PC-9 (cell line): ENCODE measurements around the gene HMHB1. TPM values are rescaled to one million over a fixed set of nuclear protein-coding genes. Genes with fewer than 3 reads are reported as not detected.

Experiments used
- BruUV-seq: library from RNA; stranded (reverse); fragments of 400-500 nt; replicated peaks from 2 replicates; lab custom pipeline; 2021; lab: Mats Ljungman, UMichigan
- CTCF ChIA-PET: fragments of 300-600 bp; sonication (Branson Sonifier 250); formaldehyde crosslinking; loops from one replicate; lab custom pipeline; 2022; ENCODE audit warnings: antibody characterized with exemption; lab: Charles Lee
- POLR2A ChIA-PET: fragments of 300-600 bp; sonication (Branson Sonifier 250); formaldehyde crosslinking; loops from one replicate; lab custom pipeline; 2022; ENCODE audit warnings: antibody characterized with exemption; ENCODE audit not compliant: unreplicated experiment; lab: Charles Lee
- DNase-seq, 2 experiments: peaks; one replicate each; pipeline versions ENCODE4 v3.0.0 to v3.0.0-alpha.2; 2015 to 2022; ENCODE audit warnings: mixed read lengths in 1 of 2
- H2AFZ ChIP-seq: fragments of 200-600 bp; sonication (generic); 2 replicates; pipeline ENCODE4 v1.8.1; 2017; ENCODE audit warnings: antibody characterized with exemption
- H3F3A ChIP-seq: fragments of 200-600 bp; sonication (generic); 2 replicates; pipeline ENCODE4 v1.8.1; 2017; ENCODE audit warnings: antibody characterized with exemption, mild to moderate bottlenecking, low read depth; ENCODE audit not compliant: insufficient read depth
- H3K27ac ChIP-seq: fragments of 200-600 bp; sonication (generic); 2 replicates; pipeline ENCODE4 v1.6.1; 2016; ENCODE audit warnings: mixed run types
- H3K27me3 ChIP-seq: fragments of 200-600 bp; sonication (generic); 2 replicates; pipeline ENCODE4 v1.6.1; 2016; ENCODE audit warnings: low read depth, mixed run types; ENCODE audit not compliant: insufficient read depth
- H3K36me3 ChIP-seq: fragments of 200-600 bp; sonication (generic); 2 replicates; pipeline ENCODE4 v1.6.1; 2016; ENCODE audit warnings: low read depth, mixed run types
- H3K4me1 ChIP-seq: fragments of 200-600 bp; sonication (generic); replicated peaks from 2 replicates; pipeline ENCODE4 v1.6.1; 2016; ENCODE audit warnings: mixed run types; ENCODE audit not compliant: insufficient read depth
- H3K4me2 ChIP-seq: fragments of 200-600 bp; sonication (generic); 2 replicates; pipeline ENCODE4 v1.6.1; 2017; ENCODE audit warnings: mixed run types
- H3K4me3 ChIP-seq: fragments of 200-600 bp; sonication (generic); 2 replicates; pipeline ENCODE4 v1.6.1; 2016; ENCODE audit warnings: mixed run types
- H3K79me2 ChIP-seq: fragments of 200-600 bp; sonication (generic); 2 replicates; pipeline ENCODE4 v1.6.1; 2017; ENCODE audit warnings: low read depth, mixed run types
- H3K9me2 ChIP-seq: fragments of 200-600 bp; sonication (generic); 2 replicates; pipeline ENCODE4 v1.8.1; 2017; ENCODE audit warnings: mild to moderate bottlenecking; ENCODE audit not compliant: insufficient read depth
- H3K9me3 ChIP-seq: fragments of 200-600 bp; sonication (generic); 2 replicates; pipeline ENCODE4 v1.8.1; 2016; ENCODE audit warnings: low read depth; ENCODE audit not compliant: insufficient read depth
- H4K20me1 ChIP-seq: fragments of 200-600 bp; sonication (generic); 2 replicates; pipeline ENCODE4 v1.8.1; 2017; ENCODE audit not compliant: insufficient read depth
- CTCF ChIP-seq: fragments of 200-600 bp; sonication (generic); conservative IDR thresholded peaks from 2 replicates; pipeline ENCODE4 v1.6.1; 2017; ENCODE audit warnings: mixed run types, antibody characterized with exemption, mild to moderate bottlenecking, moderate library complexity
- EZH2 ChIP-seq: fragments of 200-600 bp; sonication (generic); IDR thresholded peaks from 2 replicates; pipeline ENCODE4 v1.8.0; 2017; ENCODE audit warnings: antibody characterized with exemption, low read depth
- intact Hi-C: fragments of 100-400 bp; cut with micrococcal nuclease; formaldehyde crosslinking; loops from one replicate; pipeline ENCODE4 v1.10.0; 2022; ENCODE audit not compliant: unreplicated experiment
- total RNA-seq: library from RNA; stranded (reverse); gene quantifications from 2 replicates; pipeline ENCODE4 v1.2.3, GENCODE V29; 2021

Gene HMHB1
- total RNA-seq, 1 experiment from 2014 or later: not detected

GRCh38 chr5:143771602-143772001 lies 40.4 kb upstream of the HMHB1 start:
- Histone ChIP-seq H3K4me1 (0 out of 2 replicates have a peak, but pooled peaks cover 8% of the 10 kb centered on the region), H3K27me3 (no peaks in the 10 kb centered on the region)

DNA sequence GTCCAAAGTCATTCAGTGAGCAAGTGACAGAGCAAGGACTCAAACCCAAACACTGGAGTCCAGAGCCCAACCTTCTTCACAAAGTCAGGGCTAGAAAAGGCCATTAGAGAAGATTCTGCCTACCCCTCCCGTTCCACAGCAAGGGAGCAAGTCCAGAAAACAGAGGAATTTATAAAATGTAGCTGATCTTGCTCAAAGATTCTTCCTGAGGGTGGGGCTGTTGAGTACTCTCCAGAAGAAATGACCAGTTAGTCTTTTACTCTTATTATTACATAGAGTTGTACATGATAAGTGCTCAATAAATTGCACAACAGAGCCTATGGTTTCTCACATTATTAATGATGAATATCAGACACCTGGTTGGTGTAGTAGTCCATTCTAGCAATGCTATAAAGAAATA lies 39.3 kb upstream of the HMHB1 start:
- no peaks in the 10 kb centered on the region for H3K9me2 ChIP-seq
- ChIA-PET CTCF (no interaction called here), POLR2A (no interaction called here)
- TF ChIP-seq EZH2: no peak
- no peak for TF ChIP-seq CTCF
- H2AFZ ChIP-seq: no peak overlapping the region
- 0 out of 2 replicates have a peak, but pooled peaks cover 8% of the 10 kb centered on the region for H3K4me1 ChIP-seq
- no peaks in the 10 kb centered on the region for H3K9me3 ChIP-seq
- no peaks in the 10 kb centered on the region for H3K79me2 ChIP-seq
- no peak overlapping the region for H3K27ac ChIP-seq
- H4K20me1 ChIP-seq: no peaks in the 10 kb centered on the region
- H3K4me3 ChIP-seq: no peak overlapping the region
- intact Hi-C loops: no loop called here
- BruUV-seq: no TSS peak
- no peaks in the 10 kb centered on the region for H3K36me3 ChIP-seq
- H3K4me2 ChIP-seq: no peak overlapping the region
- no peak for DNase-seq
- no peaks in the 10 kb centered on the region for H3F3A ChIP-seq
- no peaks in the 10 kb centered on the region for H3K27me3 ChIP-seq

More at GRCh38 chr5:143771602-143772001, 40.4 kb upstream of the HMHB1 start:
- H3K4me2 ChIP-seq: no peak overlapping the region
- H3K79me2 ChIP-seq: no peaks in the 10 kb centered on the region
- POLR2A ChIA-PET: no interaction called here
- no peaks in the 10 kb centered on the region for H3K9me2 ChIP-seq
- CTCF ChIA-PET: no interaction called here
- H3K9me3 ChIP-seq: no peaks in the 10 kb centered on the region
- TF ChIP-seq EZH2 (no peak), CTCF (no peak)
- no peak for DNase-seq
- no peaks in the 10 kb centered on the region for H3F3A ChIP-seq
- BruUV-seq: no TSS peak
- H3K36me3 ChIP-seq: no peaks in the 10 kb centered on the region
- intact Hi-C loops: no loop called here
- H4K20me1 ChIP-seq: no peaks in the 10 kb centered on the region
- no peak overlapping the region for H2AFZ ChIP-seq
- no peak overlapping the region for H3K4me3 ChIP-seq
- H3K27ac ChIP-seq: no peak overlapping the region

DNA sequence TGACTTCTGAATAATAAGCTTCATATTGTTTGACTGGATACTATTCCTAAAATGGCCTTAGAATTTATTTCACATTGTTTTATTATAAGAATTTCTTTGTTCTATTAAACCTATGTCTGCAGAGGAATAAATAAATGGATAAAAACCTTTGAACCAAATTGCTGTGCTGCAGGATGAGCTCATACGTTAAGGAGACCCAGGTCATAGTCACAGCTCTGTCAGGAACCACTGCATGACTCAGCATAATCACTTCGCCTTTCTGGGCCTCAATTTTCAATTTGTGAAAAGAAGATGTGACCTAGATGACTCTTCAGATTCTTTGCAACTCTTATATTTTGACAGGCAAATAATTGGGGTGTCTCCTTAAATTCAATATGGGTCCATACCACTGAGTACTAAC lies 36.7 kb upstream of the HMHB1 start:
- Histone ChIP-seq H3K79me2 (no peaks in the 10 kb centered on the region), H3K9me2 (no peaks in the 10 kb centered on the region), H4K20me1 (no peaks in the 10 kb centered on the region), H3K9me3 (no peaks in the 10 kb centered on the region), H3K36me3 (no peaks in the 10 kb centered on the region), H3K27me3 (no peaks in the 10 kb centered on the region), H3K27ac (no peak overlapping the region), H3K4me3 (no peak overlapping the region), H2AFZ (no peak overlapping the region; the same call in 1 of the 2 replicates), H3K4me2 (no peak overlapping the region), H3K4me1 (0 out of 2 replicates have a peak, but pooled peaks cover 8% of the 10 kb centered on the region), H3F3A (no peaks in the 10 kb centered on the region)
- no peak for DNase-seq
- POLR2A ChIA-PET: no interaction called here
- TF ChIP-seq EZH2: no peak
- TF ChIP-seq CTCF: no peak
- intact Hi-C loops: no loop called here
- CTCF ChIA-PET: interaction anchor here (0.6 kb wide), 1 partner anchor 96 kb away, joined by 3 read pairs; no protein-coding TSS in a partner anchor
- no TSS peak for BruUV-seq
